Upper lobe of right lung (tissue), 1 donor: ENCODE measurements around the gene TUBB3. TPM values are rescaled to one million over a fixed set of nuclear protein-coding genes. Genes with fewer than 3 reads are reported as not detected.

Experiments used
- ATAC-seq: fragments of 200-7000 bp; cut with Tn5 transposase; one replicate; pipeline ENCODE4 v1.9.1; 2020; ENCODE audit warnings: mild to moderate bottlenecking, moderate library complexity
- DNase-seq: peaks from one replicate; pipeline ENCODE4 v3.0.0-alpha.2; 2020
- H3K27ac ChIP-seq: fragments of 200-600 bp; one replicate; pipeline ENCODE4 v1.8.0; 2022
- H3K27me3 ChIP-seq: fragments of 200-600 bp; one replicate; pipeline ENCODE4 v1.8.0; 2022; ENCODE audit warnings: mild to moderate bottlenecking
- H3K36me3 ChIP-seq: fragments of 200-600 bp; one replicate; pipeline ENCODE4 v1.8.0; 2022
- H3K4me1 ChIP-seq: fragments of 200-600 bp; one replicate; pipeline ENCODE4 v1.8.0; 2022
- H3K4me3 ChIP-seq: fragments of 200-600 bp; one replicate; pipeline ENCODE4 v1.8.0; 2022; ENCODE audit warnings: mild to moderate bottlenecking
- H3K9me3 ChIP-seq: fragments of 200-600 bp; one replicate; pipeline ENCODE4 v1.8.0; 2022
- intact Hi-C: fragments of 100-400 bp; cut with DNase I; formaldehyde crosslinking; loops from one replicate; pipeline ENCODE4 v1.11.0; 2022
- total RNA-seq: library from RNA; stranded (reverse); fragmentation: NEBNext Ultra II Directional; extraction: Animal tissue kit (Norgen Biotek cat#: 25700); gene quantifications from one replicate; pipeline ENCODE4 v1.2.1, GENCODE V29; 2021
- TF ChIP-seq, protein P1 (sequence below): fragments of 200-600 bp; IDR thresholded peaks from one replicate; pipeline ENCODE4 v1.8.0; 2022; ENCODE audit warnings: antibody characterized with exemption
- donor health status: DM: no; HTN: yes; CAD: no; lungs with severe emphysema.

The TUBB3 gene
- total RNA-seq, 1 donor from 2014 or later: 1.5 TPM

DNA sequence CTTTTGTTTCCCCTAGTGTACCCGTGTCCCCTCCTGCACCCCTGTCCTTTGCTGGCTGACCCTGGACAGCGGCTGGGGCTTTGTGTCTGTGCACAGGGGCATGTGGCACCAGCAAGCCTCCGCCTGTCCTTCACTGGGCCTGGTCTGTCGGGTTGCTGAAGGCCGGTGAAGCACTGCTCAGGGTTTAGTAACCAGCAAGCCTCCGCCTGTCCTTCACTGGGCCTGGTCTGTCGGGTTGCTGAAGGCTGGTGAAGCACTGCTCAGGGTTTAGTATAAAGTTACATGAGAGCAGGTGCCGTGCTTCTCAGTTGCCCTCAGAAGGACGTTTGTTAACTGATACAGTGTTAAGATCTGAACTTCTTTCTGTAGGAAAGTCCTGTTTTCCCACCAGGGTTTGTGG is 59.2 kb downstream of the TUBB3 start:
- Histone ChIP-seq H3K36me3 (peaks cover 90% of the 10 kb centered on the region), H3K9me3 (no peaks in the 10 kb centered on the region), H3K4me3 (no peak overlapping the region), H3K4me1 (no peaks in the 10 kb centered on the region), H3K27ac (no peak overlapping the region), H3K27me3 (no peaks in the 10 kb centered on the region)
- intact Hi-C loops: no loop called here
- TF ChIP-seq, protein P1, sequence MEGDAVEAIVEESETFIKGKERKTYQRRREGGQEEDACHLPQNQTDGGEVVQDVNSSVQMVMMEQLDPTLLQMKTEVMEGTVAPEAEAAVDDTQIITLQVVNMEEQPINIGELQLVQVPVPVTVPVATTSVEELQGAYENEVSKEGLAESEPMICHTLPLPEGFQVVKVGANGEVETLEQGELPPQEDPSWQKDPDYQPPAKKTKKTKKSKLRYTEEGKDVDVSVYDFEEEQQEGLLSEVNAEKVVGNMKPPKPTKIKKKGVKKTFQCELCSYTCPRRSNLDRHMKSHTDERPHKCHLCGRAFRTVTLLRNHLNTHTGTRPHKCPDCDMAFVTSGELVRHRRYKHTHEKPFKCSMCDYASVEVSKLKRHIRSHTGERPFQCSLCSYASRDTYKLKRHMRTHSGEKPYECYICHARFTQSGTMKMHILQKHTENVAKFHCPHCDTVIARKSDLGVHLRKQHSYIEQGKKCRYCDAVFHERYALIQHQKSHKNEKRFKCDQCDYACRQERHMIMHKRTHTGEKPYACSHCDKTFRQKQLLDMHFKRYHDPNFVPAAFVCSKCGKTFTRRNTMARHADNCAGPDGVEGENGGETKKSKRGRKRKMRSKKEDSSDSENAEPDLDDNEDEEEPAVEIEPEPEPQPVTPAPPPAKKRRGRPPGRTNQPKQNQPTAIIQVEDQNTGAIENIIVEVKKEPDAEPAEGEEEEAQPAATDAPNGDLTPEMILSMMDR: no peak
- ATAC-seq: no peak
- DNase-seq: no peak

DNA sequence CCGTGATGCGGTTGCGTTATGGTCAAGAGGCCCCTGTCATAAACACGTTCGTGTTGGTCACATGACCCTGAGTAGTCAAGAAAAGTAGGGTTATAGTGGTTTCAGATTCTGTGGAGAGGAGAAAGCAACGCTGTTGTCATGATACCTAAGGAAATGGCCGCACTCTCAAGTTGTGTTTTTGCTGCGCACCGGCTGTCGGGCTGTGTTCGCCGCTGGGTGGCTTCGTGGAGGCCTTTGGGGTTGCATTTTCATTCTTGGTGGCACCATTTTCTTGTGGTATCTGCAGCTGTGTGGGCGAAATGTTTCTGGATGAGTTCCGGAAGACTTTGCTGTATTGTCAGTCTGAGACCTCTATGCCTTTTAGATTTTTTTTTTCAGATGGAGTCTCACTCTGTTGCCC is 60.4 kb downstream of the TUBB3 start:
- ATAC-seq: no peak
- intact Hi-C loops: no loop called here
- Histone ChIP-seq H3K36me3 (peaks cover 79% of the 10 kb centered on the region), H3K4me3 (no peak overlapping the region), H3K27ac (no peak overlapping the region), H3K27me3 (no peaks in the 10 kb centered on the region), H3K4me1 (no peaks in the 10 kb centered on the region), H3K9me3 (no peaks in the 10 kb centered on the region)
- TF ChIP-seq, protein P1: no peak
- DNase-seq: no peak

DNA sequence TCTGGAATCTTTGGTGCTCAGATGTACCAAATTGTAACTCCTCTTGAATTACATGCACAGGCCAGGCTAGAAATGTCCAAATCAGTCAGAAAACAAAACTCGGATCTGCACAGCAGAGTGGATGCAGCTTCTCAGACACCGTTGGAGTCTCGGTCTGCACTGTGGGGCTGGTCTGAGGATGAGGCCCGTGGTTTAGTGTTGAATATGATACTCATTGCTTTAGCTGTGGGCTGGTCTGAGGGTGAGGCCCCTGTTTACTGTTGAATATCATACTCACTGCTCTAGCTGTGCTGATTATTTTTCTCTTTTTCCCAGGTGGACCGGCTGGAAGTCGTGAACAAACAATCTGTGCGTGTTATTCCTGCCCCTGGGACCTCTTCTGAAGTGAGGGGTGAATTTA is 61.1 kb downstream of the TUBB3 start:
- intact Hi-C loops: no loop called here

DNA sequence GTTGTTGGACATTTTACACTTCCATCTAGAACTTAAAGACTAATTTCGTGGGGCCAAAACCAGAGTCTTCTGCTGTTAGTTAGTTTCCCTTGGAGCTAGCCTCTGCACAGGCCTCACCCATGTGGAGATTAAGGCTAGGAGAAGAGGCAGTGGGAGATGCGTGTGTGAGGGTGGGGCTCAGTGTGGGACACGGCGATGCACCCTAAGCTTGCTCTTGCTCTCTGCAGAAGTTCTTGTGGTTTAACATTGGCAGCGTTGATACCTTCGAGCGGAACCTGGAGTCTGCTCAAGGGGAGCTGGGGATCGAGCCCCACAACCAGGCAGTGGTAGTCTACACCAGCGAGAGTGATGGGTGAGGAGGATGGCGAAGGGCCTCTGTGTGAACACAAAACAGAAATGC is 62.1 kb downstream of the TUBB3 start:
- peaks cover 74% of the 10 kb centered on the region for H3K36me3 ChIP-seq
- intact Hi-C loops: no loop called here

More for the DNA sequence above, 61.1 kb downstream of the TUBB3 start:
- Histone ChIP-seq H3K27ac (no peak overlapping the region), H3K4me1 (no peaks in the 10 kb centered on the region), H3K36me3 (peaks cover 79% of the 10 kb centered on the region), H3K4me3 (no peak overlapping the region), H3K27me3 (no peaks in the 10 kb centered on the region), H3K9me3 (no peaks in the 10 kb centered on the region)
- DNase-seq: no peak
- TF ChIP-seq, protein P1: no peak
- no peak for ATAC-seq

More for the DNA sequence above, 62.1 kb downstream of the TUBB3 start:
- no peak for ATAC-seq
- Histone ChIP-seq H3K4me3 (no peak overlapping the region), H3K27me3 (no peaks in the 10 kb centered on the region), H3K9me3 (no peaks in the 10 kb centered on the region), H3K27ac (no peak overlapping the region), H3K4me1 (no peaks in the 10 kb centered on the region)
- no peak for DNase-seq
- TF ChIP-seq, protein P1: no peak

Other genes starting within 250 kb of the TUBB3 start
- gene CDK10, start 236.7 kb upstream of the TUBB3 start, total RNA-seq: 81.5 TPM
- gene SPATA2L, start 221.6 kb upstream of the TUBB3 start, total RNA-seq: 13.3 TPM
- 15.7 TPM for gene VPS9D1, start 202.4 kb upstream of the TUBB3 start, total RNA-seq
- 35.8 TPM for gene ZNF276, start 201.8 kb upstream of the TUBB3 start, total RNA-seq
- gene FANCA, start 106.7 kb upstream of the TUBB3 start, total RNA-seq: 6.1 TPM
- gene SPIRE2, start 94.9 kb upstream of the TUBB3 start, total RNA-seq: 9.5 TPM
- gene TCF25, start 49.8 kb upstream of the TUBB3 start, total RNA-seq: 162 TPM
- 3.6 TPM for gene MC1R, start 4.5 kb upstream of the TUBB3 start, total RNA-seq
- gene DEF8, start 25.4 kb downstream of the TUBB3 start, total RNA-seq: 70.0 TPM
- 7.0 TPM for gene DBNDD1, start 96.1 kb downstream of the TUBB3 start, total RNA-seq
- not detected for gene PRDM7, start 154.0 kb downstream of the TUBB3 start, total RNA-seq